Measurements from ENCODE around the gene DACT2.
"Not testable (repeated sequence)": the region's sequence is repeated elsewhere in the genome, so short reads cannot be mapped to it uniquely, and the experiment has no call there.

Gene DACT2

GRCh38 chr6:168318579-168319278 lies 848 bp downstream of the DACT2 start:
- no peak for DNase-seq

DNA sequence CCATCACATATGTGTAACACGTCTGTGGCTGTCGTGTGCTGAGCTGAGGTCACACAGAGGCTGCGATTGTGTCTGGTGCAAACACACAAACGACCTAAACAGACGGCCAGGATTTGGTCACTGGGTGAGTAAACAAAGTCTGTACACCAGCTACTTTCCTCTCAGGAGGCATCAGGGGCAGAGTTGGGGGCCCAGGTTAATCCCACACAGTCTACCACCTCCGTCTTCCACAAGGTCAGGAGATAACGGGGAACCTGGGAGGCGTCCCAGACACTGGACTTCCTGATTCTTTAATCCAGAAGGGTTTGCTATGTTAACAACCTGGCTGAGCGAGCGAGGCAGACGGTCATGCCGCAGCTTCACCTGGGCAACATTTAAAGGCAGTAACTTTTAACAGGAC lies 1.5 kb downstream of the DACT2 start:
- no peak for DNase-seq

DNA sequence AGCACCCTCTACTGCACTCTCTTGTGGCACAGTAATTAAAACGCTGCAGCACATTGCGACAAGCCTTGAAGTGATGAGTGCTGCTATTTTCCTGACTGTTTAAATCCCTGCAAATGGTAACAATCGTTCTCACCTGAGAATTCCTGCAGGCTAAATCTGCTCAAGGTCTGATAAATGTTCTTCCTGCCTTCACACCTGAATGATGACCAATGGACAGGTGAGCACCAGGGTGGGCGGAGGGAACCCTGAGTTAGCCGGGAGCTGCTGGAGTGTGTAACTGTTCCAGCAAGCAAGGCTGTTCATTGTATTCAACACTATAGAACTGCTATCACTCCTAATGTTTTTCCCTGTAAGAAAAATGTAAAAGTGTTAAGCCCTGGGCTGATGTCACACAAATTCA lies 4.0 kb downstream of the DACT2 start:
- no peak for DNase-seq

- DNase-seq = no peak
These were observed 4.6 kb downstream of the DACT2 start for GRCh38 chr6:168314948-168315347.

- no peak for DNase-seq
These were observed 5.6 kb downstream of the DACT2 start for GRCh38 chr6:168314021-168314420.

DNA sequence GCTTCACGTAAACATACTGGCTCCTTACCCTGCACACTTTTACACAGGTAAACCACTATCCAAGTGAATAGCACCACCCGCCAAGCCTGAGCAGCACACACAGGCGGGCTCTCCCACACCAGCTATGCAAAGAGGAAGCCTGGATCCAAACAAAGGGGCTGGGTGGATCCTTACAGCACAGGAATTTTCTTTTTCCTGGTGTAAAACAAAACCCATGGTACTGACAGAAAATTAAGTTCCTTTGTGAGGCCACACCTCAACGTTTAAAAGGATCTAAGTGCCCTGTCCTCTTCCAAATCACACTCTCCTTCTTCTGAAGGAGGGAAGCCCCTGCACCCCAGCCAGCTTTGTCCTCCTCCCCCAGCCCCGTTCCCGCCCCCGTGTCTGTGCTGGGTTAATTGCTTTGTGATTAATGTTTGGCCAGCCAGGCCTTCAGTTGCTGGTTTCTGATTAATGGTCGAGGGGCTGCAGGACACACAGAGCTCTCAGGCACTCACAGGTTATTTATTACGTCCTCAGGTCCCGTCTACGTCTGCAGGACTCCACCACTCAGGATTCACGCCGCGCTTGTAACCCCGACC lies 6.1 kb downstream of the DACT2 start:
- DNase-seq = no peak

- DNase-seq = not testable (repeated sequence)
These were observed 7.5 kb downstream of the DACT2 start for GRCh38 chr6:168312125-168312507.

- no peak for DNase-seq
These were observed 8.0 kb downstream of the DACT2 start for GRCh38 chr6:168311410-168312124.

DNA sequence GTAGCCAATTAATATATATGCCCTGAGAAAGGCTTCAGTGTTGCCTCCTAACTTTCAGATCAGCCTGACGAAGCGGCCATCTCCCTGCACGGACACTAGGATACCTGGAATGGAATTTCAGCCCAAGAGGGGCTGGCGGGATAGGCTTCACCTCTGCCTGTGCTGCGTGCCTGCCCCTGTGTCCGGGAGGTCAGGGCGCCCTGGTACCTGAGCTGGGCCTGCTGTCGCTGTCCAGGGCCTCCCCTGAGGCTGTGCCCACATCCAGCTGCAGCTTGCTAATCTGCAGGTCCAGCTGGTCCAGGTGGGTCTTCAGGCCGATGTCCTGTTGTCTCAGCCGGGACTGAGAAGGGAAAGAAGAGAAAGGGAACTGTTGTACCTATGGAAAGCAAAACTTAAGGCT lies 8.6 kb downstream of the DACT2 start:
- no peak for DNase-seq

DNA sequence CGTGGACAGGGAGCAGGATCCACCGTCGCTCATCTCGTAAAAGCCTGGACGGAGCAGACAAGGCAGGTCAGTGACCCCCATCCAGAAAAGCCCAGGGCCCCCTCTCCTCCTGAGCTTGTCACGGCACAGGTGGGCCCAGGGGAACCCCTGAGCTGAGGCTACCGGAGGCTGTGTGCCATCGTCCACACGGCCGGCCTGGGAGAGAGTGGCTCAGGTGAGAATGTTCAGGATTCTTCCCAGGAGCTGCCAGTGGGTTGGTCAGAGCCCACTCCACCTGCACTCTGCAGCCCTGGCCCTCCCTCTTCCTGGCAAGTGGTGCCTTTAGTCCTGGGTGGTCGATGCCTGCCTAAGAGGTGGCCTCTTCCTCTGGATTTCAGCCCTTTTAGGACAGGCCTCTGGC lies 9.2 kb downstream of the DACT2 start:
- no peak for DNase-seq

DNA sequence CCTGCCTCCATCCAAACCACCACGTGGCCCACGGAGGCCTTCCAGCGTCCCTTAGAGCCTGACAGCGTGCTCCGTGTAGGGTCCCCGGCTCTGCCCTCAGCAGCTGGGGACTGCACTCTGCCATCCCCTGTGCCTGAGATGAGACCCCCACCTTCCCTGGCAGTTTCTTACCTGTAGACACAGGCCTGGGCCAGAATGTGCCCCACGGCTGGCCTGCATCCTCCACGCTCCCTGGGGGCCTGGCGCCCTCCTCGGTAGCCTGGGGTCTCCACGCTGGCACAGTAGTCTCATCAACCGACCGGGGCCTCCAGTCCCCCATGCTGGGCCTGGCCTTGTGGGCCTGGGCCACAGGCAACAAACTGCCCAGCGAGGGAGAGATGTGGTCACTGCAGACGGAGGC lies 9.6 kb downstream of the DACT2 start:
- DNase-seq = no peak

- DNase-seq = no peak
These were observed 10.4 kb downstream of the DACT2 start for GRCh38 chr6:168309183-168309582.

- DNase-seq = no peak
These were observed 11.0 kb downstream of the DACT2 start for GRCh38 chr6:168308390-168309144.

DNA sequence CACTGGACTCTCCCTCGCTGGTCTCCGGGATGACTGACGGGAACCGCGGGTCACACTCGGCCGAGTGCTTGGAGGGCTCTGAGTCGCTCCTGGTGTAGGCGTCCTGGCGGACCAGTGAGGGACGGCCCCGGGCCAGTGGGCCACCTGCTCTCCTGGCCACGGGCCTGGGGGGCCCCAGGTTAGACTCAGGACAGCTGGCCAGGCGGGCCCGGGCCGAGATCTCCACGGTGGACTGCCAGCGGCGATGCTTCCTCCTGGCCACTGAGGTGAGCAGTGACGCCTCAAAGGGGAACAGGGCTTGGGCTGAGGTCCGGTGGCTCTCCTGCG lies 11.9 kb downstream of the DACT2 start:
- DNase-seq = no peak

DNA sequence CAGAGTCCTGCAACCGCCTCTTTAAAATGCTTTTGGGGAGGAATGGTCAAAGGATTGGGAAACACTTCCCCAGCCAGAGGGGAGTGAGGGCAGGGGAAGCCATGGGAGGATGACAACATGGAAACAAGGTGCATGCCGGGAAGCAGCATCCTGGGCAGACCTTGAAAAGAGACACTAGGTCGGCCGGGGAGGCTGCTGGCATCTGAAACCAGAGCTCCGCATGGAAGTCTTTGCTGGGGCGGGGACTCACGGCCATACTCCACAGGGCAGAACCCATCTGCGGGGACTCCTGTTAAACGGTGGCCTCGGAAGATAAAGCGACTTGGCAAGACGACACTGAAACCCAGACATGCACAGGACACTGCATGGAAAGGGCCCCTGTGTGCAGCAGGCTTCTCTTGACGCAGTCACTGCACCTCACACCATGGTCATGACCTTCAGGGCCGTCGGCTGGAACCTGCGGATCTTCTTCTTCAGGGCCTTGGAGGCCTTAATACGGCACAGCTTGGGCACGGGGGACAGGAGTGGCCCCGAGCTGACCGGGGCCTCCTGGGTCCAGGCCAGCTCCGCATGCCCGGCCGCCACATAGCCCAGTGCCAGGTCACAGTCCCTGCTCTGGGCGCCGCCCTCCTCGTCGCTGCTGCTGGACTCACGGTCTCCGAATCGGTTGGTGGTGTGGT lies 12.4 kb downstream of the DACT2 start:
- DNase-seq = no peak

DNA sequence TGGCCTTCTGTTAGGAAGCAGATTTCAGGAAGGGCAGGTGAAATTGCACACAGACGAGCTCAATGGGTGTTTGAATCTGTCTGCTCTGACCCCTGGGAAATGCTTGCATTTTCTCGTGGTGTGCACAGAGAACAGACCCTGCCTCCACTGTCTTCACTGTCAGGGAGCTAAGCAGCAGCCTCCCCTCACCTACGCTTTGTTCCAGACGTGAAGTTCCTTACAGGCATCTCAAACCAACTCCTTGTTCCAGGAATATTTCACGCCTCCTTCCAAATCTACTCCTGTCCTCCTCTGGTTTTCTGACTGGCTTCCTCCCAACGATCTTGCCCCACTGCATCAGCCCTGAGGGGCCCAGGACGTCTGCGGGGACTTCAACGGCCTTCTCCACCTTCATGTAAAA lies 13.7 kb downstream of the DACT2 start:
- DNase-seq = no peak

GRCh38 chr6:168305096-168305749 lies 14.4 kb downstream of the DACT2 start:
- DNase-seq = no peak

DNA sequence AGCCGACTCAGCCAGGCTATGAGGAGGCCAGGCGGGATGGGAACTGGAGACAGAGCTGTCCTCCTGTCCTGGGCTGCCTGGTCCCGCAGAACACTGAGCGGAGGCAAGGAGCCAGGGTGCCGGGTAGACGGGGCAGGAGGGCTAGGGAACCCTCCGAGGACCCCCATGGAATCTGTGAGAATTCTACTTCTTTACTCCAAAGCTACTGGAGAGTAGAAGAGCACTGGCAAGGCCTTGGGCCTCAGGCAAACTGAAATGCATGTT lies 14.9 kb downstream of the DACT2 start:
- no peak for DNase-seq

- DNase-seq = no peak
These were observed 15.4 kb downstream of the DACT2 start for GRCh38 chr6:168303982-168304751.

DNA sequence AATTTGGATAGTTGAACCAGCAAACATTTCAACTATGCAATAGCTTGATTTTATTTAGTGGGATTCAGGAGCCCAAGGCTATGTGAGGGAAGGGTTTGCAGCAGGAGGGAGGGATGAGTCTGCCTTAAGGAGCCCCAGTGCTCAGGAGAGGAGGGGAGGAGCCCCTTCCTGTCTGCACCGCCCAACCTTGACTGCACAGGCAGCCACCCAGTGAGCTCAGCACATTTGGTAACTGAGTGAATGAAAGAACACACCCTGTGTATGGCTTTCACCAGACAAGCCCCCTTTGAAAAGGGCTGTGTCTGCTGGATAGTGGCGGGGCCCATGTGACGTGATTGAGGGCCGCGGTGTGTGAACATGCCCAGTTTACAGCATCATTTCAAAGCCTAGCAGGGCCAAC lies 17.0 kb downstream of the DACT2 start:
- peak; percentile 22 for DNase-seq

DNA sequence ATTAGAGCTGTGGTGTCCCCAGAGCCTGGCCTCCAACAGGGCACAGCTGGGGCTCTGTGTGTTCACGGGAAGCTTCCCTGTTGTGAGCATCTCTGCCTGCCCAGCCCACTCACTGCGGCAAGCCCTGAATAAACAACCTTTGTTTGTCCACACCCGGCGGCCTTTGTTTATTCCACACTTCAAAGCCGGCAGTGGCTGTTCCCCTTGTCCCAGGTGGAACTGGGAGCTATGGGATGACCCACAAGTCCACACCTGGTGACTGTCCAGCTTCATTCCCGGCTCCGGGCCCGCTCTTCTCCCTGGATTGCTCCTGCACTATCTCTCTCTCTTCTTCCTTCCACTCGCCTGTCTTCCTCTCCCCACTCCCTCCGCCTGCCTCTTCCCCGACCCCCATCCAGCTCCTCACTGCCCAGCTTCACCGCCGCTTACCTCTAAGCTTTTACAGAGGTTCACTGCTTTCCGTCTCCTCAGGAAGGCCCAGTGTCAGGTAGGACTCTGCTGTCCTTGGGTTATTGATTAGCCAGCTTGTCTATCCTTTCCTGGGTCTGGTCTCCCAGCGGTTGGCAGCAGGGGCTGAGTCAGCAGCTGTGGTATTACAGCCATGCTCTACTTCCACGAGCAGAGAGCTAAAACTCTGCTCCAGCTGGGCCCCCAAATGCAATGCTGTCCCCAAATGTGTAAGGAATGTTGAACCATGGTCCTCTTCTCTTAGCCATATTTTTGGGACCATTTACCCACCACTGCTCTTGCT lies 17.8 kb downstream of the DACT2 start:
- peak; percentile 75 for DNase-seq
